Panc1 (cell line): ENCODE data around the gene ADCY3. TPM values are rescaled to one million over a fixed set of nuclear protein-coding genes. Genes with fewer than 3 reads are reported as not detected.

Source experiments
- ATAC-seq: fragments of 200-7000 bp; cut with Tn5 transposase; 2 replicates; pipeline ENCODE4 v1.9.1; 2020; ENCODE audit warnings: mild to moderate bottlenecking, moderate library complexity
- BruUV-seq: library from RNA; stranded (reverse); fragments of 400-500 nt; replicated peaks from 2 replicates; lab custom pipeline; 2021; lab: Mats Ljungman, UMichigan
- CTCF ChIA-PET: fragments of 300-600 bp; sonication (Branson Sonifier 250); formaldehyde crosslinking; loops from one replicate; lab custom pipeline; 2022; ENCODE audit warnings: antibody characterized with exemption; lab: Charles Lee
- POLR2A ChIA-PET: fragments of 300-600 bp; sonication (Branson Sonifier 250); formaldehyde crosslinking; loops from one replicate; lab custom pipeline; 2022; ENCODE audit warnings: antibody characterized with exemption; lab: Charles Lee
- DNase-seq: peaks from one replicate; pipeline ENCODE4 v3.0.0-alpha.2; 2010; ENCODE audit warnings: low read depth, low spot score
- H3K27ac ChIP-seq: 2 replicates; pipeline ENCODE4 v1.5.1; 2011; ENCODE audit warnings: mild to moderate bottlenecking, low read length, inconsistent platforms
- H3K27me3 ChIP-seq: fragments of 200-500 bp; sonication (Bioruptor generic); 2 replicates; pipeline ENCODE4 v1.6.0; 2014; ENCODE audit warnings: low read length, inconsistent platforms; ENCODE audit not compliant: control insufficient read depth, insufficient read depth
- H3K36me3 ChIP-seq: fragments of 200-500 bp; sonication (Bioruptor generic); 2 replicates; pipeline ENCODE4 v1.5.1; 2014; ENCODE audit warnings: inconsistent platforms, mild to moderate bottlenecking, low read length, moderate library complexity; ENCODE audit not compliant: control insufficient read depth, insufficient read depth
- H3K4me1 ChIP-seq: 2 replicates; pipeline ENCODE4 v1.5.1; 2011; ENCODE audit warnings: inconsistent platforms, mild to moderate bottlenecking, low read length, moderate library complexity; ENCODE audit not compliant: control insufficient read depth, insufficient read depth
- H3K4me3 ChIP-seq, 2 experiments: 2 replicates each; pipeline ENCODE4 v1.5.1; 2011 to 2012; ENCODE audit warnings: low read depth in 2 of 2, low read length in 2 of 2, mild to moderate bottlenecking in 2 of 2, inconsistent platforms in 1 of 2, moderate library complexity in 1 of 2
- H3K9me3 ChIP-seq: fragments of 200-500 bp; sonication (Bioruptor generic); 2 replicates; pipeline ENCODE4 v1.5.1; 2014; ENCODE audit warnings: low read depth, mild to moderate bottlenecking, inconsistent platforms, low read length, moderate library complexity; ENCODE audit not compliant: control insufficient read depth, insufficient read depth
- CTCF ChIP-seq: fragments of 450-650 bp; IDR thresholded peaks from 2 replicates; pipeline ENCODE4 v1.5.1; 2017; ENCODE audit warnings: mild to moderate bottlenecking
- POLR2AphosphoS5 ChIP-seq: IDR thresholded peaks from 2 replicates; pipeline ENCODE4 v1.6.1; 2012; ENCODE audit warnings: mild to moderate bottlenecking, low read depth, low read length, moderate library complexity
- SIN3A ChIP-seq: IDR thresholded peaks from 2 replicates; pipeline ENCODE4 v1.6.1; 2012; ENCODE audit warnings: low read depth, mild to moderate bottlenecking, low read length, moderate library complexity, borderline replicate concordance; ENCODE audit not compliant: insufficient read depth
- TCF7L2 ChIP-seq: IDR thresholded peaks from 2 replicates; pipeline ENCODE4 v1.6.1; 2011; ENCODE audit warnings: mild to moderate bottlenecking, low read depth, low read length, inconsistent platforms
- in situ Hi-C: cut with HindIII; loops from 2 replicates; pipeline ENCODE4 v1.10.0; 2016; ENCODE audit warnings: low sequenced_read_pairs, low pct_unique_long_range_greater_than_20kb
- intact Hi-C: fragments of 100-400 bp; cut with micrococcal nuclease; formaldehyde crosslinking; loops from one replicate; pipeline ENCODE4 v1.10.0; 2022; ENCODE audit not compliant: unreplicated experiment
- total RNA-seq: library from RNA; stranded (reverse); gene quantifications from one replicate; pipeline ENCODE4 v1.2.1, GENCODE V29; 2021; ENCODE audit not compliant: unreplicated experiment
- TF ChIP-seq, protein P1 (sequence below), 2 experiments: IDR thresholded peaks; 2 replicates each; pipeline ENCODE4 v1.6.1; 2011 to 2012; ENCODE audit warnings: low read depth in 2 of 2, control low read depth in 1 of 2, low read length in 1 of 2, mild to moderate bottlenecking in 1 of 2, moderate library complexity in 1 of 2; ENCODE audit not compliant: insufficient read depth in 1 of 2

ADCY3 gene
- total RNA-seq, 1 experiment from 2014 or later = 34.1 TPM

- H3K4me1 ChIP-seq = no peaks in the 10 kb centered on the region
- no peaks in the 10 kb centered on the region for H3K36me3 ChIP-seq
- intact Hi-C loops (no loop called here), in situ Hi-C loops (no loop called here)
- TF ChIP-seq, protein P1, sequence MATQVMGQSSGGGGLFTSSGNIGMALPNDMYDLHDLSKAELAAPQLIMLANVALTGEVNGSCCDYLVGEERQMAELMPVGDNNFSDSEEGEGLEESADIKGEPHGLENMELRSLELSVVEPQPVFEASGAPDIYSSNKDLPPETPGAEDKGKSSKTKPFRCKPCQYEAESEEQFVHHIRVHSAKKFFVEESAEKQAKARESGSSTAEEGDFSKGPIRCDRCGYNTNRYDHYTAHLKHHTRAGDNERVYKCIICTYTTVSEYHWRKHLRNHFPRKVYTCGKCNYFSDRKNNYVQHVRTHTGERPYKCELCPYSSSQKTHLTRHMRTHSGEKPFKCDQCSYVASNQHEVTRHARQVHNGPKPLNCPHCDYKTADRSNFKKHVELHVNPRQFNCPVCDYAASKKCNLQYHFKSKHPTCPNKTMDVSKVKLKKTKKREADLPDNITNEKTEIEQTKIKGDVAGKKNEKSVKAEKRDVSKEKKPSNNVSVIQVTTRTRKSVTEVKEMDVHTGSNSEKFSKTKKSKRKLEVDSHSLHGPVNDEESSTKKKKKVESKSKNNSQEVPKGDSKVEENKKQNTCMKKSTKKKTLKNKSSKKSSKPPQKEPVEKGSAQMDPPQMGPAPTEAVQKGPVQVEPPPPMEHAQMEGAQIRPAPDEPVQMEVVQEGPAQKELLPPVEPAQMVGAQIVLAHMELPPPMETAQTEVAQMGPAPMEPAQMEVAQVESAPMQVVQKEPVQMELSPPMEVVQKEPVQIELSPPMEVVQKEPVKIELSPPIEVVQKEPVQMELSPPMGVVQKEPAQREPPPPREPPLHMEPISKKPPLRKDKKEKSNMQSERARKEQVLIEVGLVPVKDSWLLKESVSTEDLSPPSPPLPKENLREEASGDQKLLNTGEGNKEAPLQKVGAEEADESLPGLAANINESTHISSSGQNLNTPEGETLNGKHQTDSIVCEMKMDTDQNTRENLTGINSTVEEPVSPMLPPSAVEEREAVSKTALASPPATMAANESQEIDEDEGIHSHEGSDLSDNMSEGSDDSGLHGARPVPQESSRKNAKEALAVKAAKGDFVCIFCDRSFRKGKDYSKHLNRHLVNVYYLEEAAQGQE (IDR thresholded peaks at IDR 0.05; ENCODE audit: insufficient read depth in 1 of 2, low read depth in 2 of 2, low read length in 1 of 2) = no peak
- TF ChIP-seq SIN3A (no peak), POLR2AphosphoS5 (no peak)
- ATAC-seq (no peak), DNase-seq (no peak)
- H3K9me3 ChIP-seq = no peaks in the 10 kb centered on the region
- CTCF ChIA-PET = no interaction called here
- POLR2A ChIA-PET = no interaction called here
- BruUV-seq = no TSS peak
- H3K27ac ChIP-seq = no peak overlapping the region
- no peaks in the 10 kb centered on the region for H3K27me3 ChIP-seq
- no peak overlapping the region for H3K4me3 ChIP-seq
Observed at GRCh38 chr2:24839729-24840128, 80.3 kb downstream of the ADCY3 start.

DNA sequence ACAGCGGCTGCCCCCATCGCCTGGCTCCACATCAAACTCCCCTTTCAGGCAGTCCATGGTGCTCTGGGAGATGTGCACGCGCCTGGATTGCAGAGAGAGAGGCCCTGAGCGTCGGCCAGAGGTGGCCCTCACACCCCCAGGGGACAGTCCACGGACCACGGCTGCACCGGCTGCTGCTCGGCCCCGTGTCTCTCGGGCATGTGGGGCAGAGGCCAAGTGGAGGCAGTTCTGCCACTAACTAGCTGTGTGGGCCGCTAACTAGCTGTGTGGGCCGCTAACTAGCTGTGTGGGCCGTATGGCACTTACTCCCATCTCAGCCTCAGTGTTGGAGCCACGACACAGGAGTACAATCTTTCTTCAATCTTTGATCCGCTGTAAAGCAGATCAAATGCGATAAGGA, 81.5 kb downstream of the ADCY3 start:
- Histone ChIP-seq H3K4me3 (no peak overlapping the region), H3K4me1 (no peaks in the 10 kb centered on the region), H3K36me3 (no peaks in the 10 kb centered on the region), H3K9me3 (no peaks in the 10 kb centered on the region), H3K27me3 (no peaks in the 10 kb centered on the region), H3K27ac (no peak overlapping the region)
- DNase-seq (no peak), ATAC-seq (no peak)
- ChIA-PET POLR2A (no interaction called here), CTCF (no interaction called here)
- intact Hi-C loops (no loop called here), in situ Hi-C loops (no loop called here)
- TF ChIP-seq TCF7L2 (no peak), CTCF (no peak), SIN3A (no peak), POLR2AphosphoS5 (no peak)
- TF ChIP-seq, protein P1 (IDR thresholded peaks at IDR 0.05; ENCODE audit: insufficient read depth in 1 of 2, low read depth in 2 of 2, low read length in 1 of 2) = no peak
- BruUV-seq = no TSS peak
